HepG2 (cell line): ENCODE results near the gene MYO19. TPM values are rescaled to one million over a fixed set of nuclear protein-coding genes. Genes with fewer than 3 reads are reported as not detected.

ENCODE experiments used
- ATAC-seq: fragments of 200-7000 bp; cut with Tn5 transposase; 3 replicates; pipeline ENCODE4 v1.9.1; 2020; ENCODE audit warnings: mild to moderate bottlenecking, moderate library complexity
- BruUV-seq: library from RNA; stranded (reverse); fragments of 400-500 nt; replicated peaks from 2 replicates; lab custom pipeline; 2021; lab: Mats Ljungman, UMichigan
- CTCF ChIA-PET: fragments of 300-600 bp; formaldehyde crosslinking; extraction: SDS; loops from one replicate; lab custom pipeline; 2021; ENCODE audit warnings: low total read pairs, inconsistent platforms, low intra/inter-chr PET ratio; lab: Yijun Ruan, JAX
- POLR2A ChIA-PET: fragments of 350-600 bp; sonication (Branson Sonifier 250); formaldehyde crosslinking; loops from one replicate; lab custom pipeline; 2020; ENCODE audit warnings: antibody characterized with exemption, inconsistent platforms; lab: Yijun Ruan, JAX
- DNase-seq: peaks from one replicate; pipeline ENCODE4 v3.0.0-alpha.2; 2015; ENCODE audit warnings: low spot score
- FAIRE-seq: peaks from 3 replicates; lab custom pipeline; 2011; peaks lifted over from hg19 to GRCh38; lab: Jason Lieb, UNC
- H2AFZ ChIP-seq: one replicate; pipeline ENCODE4 v1.6.1; 2011; ENCODE audit warnings: low read length, inconsistent platforms
- H3K27ac ChIP-seq: fragments of 300-600 bp; 3 replicates; pipeline ENCODE4 v1.8.0; 2011; ENCODE audit warnings: mixed run types, mild to moderate bottlenecking, mixed read lengths, low read length, inconsistent platforms; ENCODE audit not compliant: insufficient read depth; ENCODE audit errors: extremely low read length
- H3K27me3 ChIP-seq, 2 experiments: fragments of 200-600 bp in 1 of 2; 2 replicates in 1 of 2; 3 replicates in 1 of 2; pipeline versions ENCODE4 v1.6.0 to v1.8.0; 2011; ENCODE audit warnings: low read length in 2 of 2, mild to moderate bottlenecking in 2 of 2, moderate library complexity in 2 of 2, inconsistent platforms in 1 of 2; ENCODE audit not compliant: insufficient read depth in 2 of 2, control insufficient read depth in 1 of 2
- H3K36me3 ChIP-seq, 2 experiments: fragments of 200-600 bp in 1 of 2; replicated peaks in 1 of 2; 2 replicates in 1 of 2; 3 replicates in 1 of 2; pipeline versions ENCODE4 v1.5.1 to v1.8.0; 2011; ENCODE audit warnings: low read length in 2 of 2, inconsistent platforms in 1 of 2; ENCODE audit not compliant: insufficient read depth in 2 of 2, control insufficient read depth in 1 of 2
- H3K4me1 ChIP-seq: 2 replicates; pipeline ENCODE4 v1.5.1; 2012; ENCODE audit warnings: low read length, inconsistent platforms; ENCODE audit not compliant: insufficient read depth
- H3K4me2 ChIP-seq: 2 replicates; pipeline ENCODE4 v1.6.0; 2011; ENCODE audit warnings: low read depth, low read length, inconsistent platforms
- H3K4me3 ChIP-seq, 3 experiments: fragments of 200-600 bp in 1 of 3; sonication (generic), shearing (Covaris generic) in 1 of 3; replicated peaks in 1 of 3; 2 replicates each; pipeline ENCODE4 v1.5.1; 2011 to 2016; ENCODE audit warnings: low read length in 3 of 3, inconsistent platforms in 2 of 3, low read depth in 2 of 3, mild to moderate bottlenecking in 2 of 3, control low read depth in 1 of 3, mixed read lengths in 1 of 3; ENCODE audit not compliant: insufficient read depth in 1 of 3
- H3K79me2 ChIP-seq: one replicate; pipeline ENCODE4 v1.6.1; 2011; ENCODE audit warnings: low read length, inconsistent platforms; ENCODE audit not compliant: insufficient read depth
- H3K9ac ChIP-seq: 2 replicates; pipeline ENCODE4 v1.6.0; 2011; ENCODE audit warnings: mild to moderate bottlenecking, low read depth, low read length, inconsistent platforms; ENCODE audit not compliant: insufficient read depth
- H3K9me3 ChIP-seq: 2 replicates; pipeline ENCODE4 v1.5.1; 2012; ENCODE audit warnings: mild to moderate bottlenecking, low read length
- H4K20me1 ChIP-seq: 2 replicates; pipeline ENCODE4 v1.6.0; 2011; ENCODE audit warnings: inconsistent platforms, mild to moderate bottlenecking, low read length, moderate library complexity; ENCODE audit not compliant: insufficient read depth
- AGO1 ChIP-seq: fragments of 200-400 bp; formaldehyde crosslinking; IDR thresholded peaks from 2 replicates; pipeline ENCODE4 v1.6.1; 2017; ENCODE audit warnings: mild to moderate bottlenecking, low read depth, low read length, moderate library complexity; ENCODE audit not compliant: poor library complexity, severe bottlenecking
- GABPA ChIP-seq, 2 experiments: IDR thresholded peaks; 2 replicates each; pipeline ENCODE4 v1.6.1; 2011 to 2016; ENCODE audit warnings: low read depth in 2 of 2, low read length in 1 of 2, missing biosample characterization in 1 of 2, missing genetic modification characterization in 1 of 2
- GATAD1 ChIP-seq: IDR thresholded peaks from 2 replicates; pipeline ENCODE4 v1.6.1; 2016; ENCODE audit warnings: missing genetic modification reagents, missing compliant biosample characterization
- MEF2D ChIP-seq: sonication (generic); formaldehyde crosslinking; IDR thresholded peaks from 2 replicates; pipeline ENCODE4 v1.5.1; 2020; ENCODE audit warnings: mild to moderate bottlenecking, missing genetic modification reagents
- NBN ChIP-seq: fragments of 450-650 bp; conservative IDR thresholded peaks from 2 replicates; pipeline ENCODE4 v1.6.1; 2017
- NFIB ChIP-seq: sonication (generic); formaldehyde crosslinking; IDR thresholded peaks from 2 replicates; pipeline ENCODE4 v1.9.0; 2021; ENCODE audit warnings: missing genetic modification reagents, mild to moderate bottlenecking, borderline replicate concordance
- POLR2AphosphoS5 ChIP-seq: IDR thresholded peaks from 2 replicates; pipeline ENCODE4 v1.6.1; 2012; ENCODE audit warnings: low read depth, low read length
- PTBP1 ChIP-seq: fragments of 200-400 bp; formaldehyde crosslinking; IDR thresholded peaks from 2 replicates; pipeline ENCODE4 v1.6.1; 2018; ENCODE audit warnings: low read length, low read depth; ENCODE audit not compliant: poor library complexity, severe bottlenecking
- SIX4 ChIP-seq: sonication (generic); formaldehyde crosslinking; IDR thresholded peaks from 2 replicates; pipeline ENCODE4 v1.4.0; 2020; ENCODE audit warnings: missing genetic modification reagents
- ZFYVE20 ChIP-seq: sonication (generic); formaldehyde crosslinking; IDR thresholded peaks from 2 replicates; pipeline ENCODE4 v1.8.0; 2023; ENCODE audit warnings: low read depth, mild to moderate bottlenecking, moderate library complexity, missing genetic modification reagents, borderline replicate concordance
- ZNF549 ChIP-seq: sonication (generic); formaldehyde crosslinking; IDR thresholded peaks from 2 replicates; pipeline ENCODE4 v1.5.0; 2020; ENCODE audit warnings: missing genetic modification reagents
- ZNF558 ChIP-seq: sonication (generic); formaldehyde crosslinking; IDR thresholded peaks from 2 replicates; pipeline ENCODE4 v1.9.0; 2022; ENCODE audit warnings: mild to moderate bottlenecking, missing genetic modification reagents, borderline replicate concordance
- WGBS: methylation state at CpG from one replicate; pipeline ENCODE4 v1.1.6; 2017; ENCODE audit warnings: low lambda C conversion rate; 5-methylcytosine and 5-hydroxymethylcytosine counted together
- in situ Hi-C: cut with HindIII; loops from 2 replicates; pipeline ENCODE4 v1.10.0; 2017; ENCODE audit warnings: low pct_unique_long_range_greater_than_20kb; ENCODE audit not compliant: extremely low pct_ligation_motif_present
- intact Hi-C: fragments of 100-400 bp; cut with micrococcal nuclease; formaldehyde crosslinking; loops from one replicate; pipeline ENCODE4 v1.10.0; 2022; ENCODE audit not compliant: unreplicated experiment
- polyA plus RNA-seq, 8 experiments: library from polyadenylated mRNA; depleted of rRNA in 3 of 8; stranded (reverse) in 7 of 8; unstranded in 1 of 8; fragments of >200 nt; fragmentation: Illumina TruSeq in 4 of 8; extraction: Trizol in 4 of 8; gene quantifications; 2 replicates each; pipeline versions ENCODE4 v1.2.1 to v1.2.3, GENCODE V29; 2011 to 2016; ENCODE audit warnings: low read depth in 4 of 8, missing spikeins in 1 of 8, mixed read lengths in 1 of 8; ENCODE audit not compliant: insufficient read depth in 1 of 8
- total RNA-seq, 5 experiments: library from RNA; depleted of rRNA; stranded (reverse); fragments of >200 nt; fragmentation: Illumina TruSeq; extraction: Trizol; gene quantifications; 2 replicates each; pipeline ENCODE4 v1.2.3, GENCODE V29; 2016; ENCODE audit warnings: low read depth in 1 of 5
- TF ChIP-seq, protein P1 (sequence below): sonication (generic); formaldehyde crosslinking; IDR thresholded peaks from 2 replicates; pipeline ENCODE4 v1.4.0; 2020; ENCODE audit warnings: missing genetic modification reagents
- TF ChIP-seq, protein P2 (sequence below): sonication (generic); formaldehyde crosslinking; IDR thresholded peaks from 2 replicates; pipeline ENCODE4 v1.4.0; 2020; ENCODE audit warnings: missing genetic modification reagents
- TF ChIP-seq, protein P3 (sequence below): sonication (generic); formaldehyde crosslinking; IDR thresholded peaks from 2 replicates; pipeline ENCODE4 v1.4.0; 2020; ENCODE audit warnings: mild to moderate bottlenecking, missing genetic modification reagents

MYO19 gene
- total and polyA plus RNA-seq, 2 of the 13 experiments (the other 11 are each of a cell fraction or from before 2014, with no cell fraction given): 75.7 to 82.3 TPM

DNA sequence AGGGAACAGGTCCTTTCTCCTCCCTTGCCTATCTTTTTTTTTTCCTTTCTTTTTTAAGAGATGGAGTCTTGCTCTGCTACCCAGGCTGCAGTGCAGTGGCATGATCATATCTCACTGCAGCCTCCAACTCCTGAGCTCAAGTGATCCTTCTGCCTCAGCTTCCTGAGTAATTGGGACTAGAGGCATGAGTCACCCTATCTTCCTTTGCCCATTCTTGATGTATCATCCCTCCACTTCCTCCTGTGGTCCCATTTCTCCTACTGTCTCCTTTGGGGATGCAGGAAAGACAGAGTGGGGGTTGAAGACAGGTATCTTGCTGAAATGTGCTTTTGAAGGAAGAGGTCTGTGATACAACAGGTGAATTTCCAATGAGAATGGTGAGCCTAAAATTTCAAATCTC is 5.5 kb downstream of the MYO19 start (continued):
- TF ChIP-seq, protein P1, sequence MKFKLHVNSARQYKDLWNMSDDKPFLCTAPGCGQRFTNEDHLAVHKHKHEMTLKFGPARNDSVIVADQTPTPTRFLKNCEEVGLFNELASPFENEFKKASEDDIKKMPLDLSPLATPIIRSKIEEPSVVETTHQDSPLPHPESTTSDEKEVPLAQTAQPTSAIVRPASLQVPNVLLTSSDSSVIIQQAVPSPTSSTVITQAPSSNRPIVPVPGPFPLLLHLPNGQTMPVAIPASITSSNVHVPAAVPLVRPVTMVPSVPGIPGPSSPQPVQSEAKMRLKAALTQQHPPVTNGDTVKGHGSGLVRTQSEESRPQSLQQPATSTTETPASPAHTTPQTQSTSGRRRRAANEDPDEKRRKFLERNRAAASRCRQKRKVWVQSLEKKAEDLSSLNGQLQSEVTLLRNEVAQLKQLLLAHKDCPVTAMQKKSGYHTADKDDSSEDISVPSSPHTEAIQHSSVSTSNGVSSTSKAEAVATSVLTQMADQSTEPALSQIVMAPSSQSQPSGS (CRISPR knock-in tag): no peak
- TF ChIP-seq GATAD1 (CRISPR knock-in tag): no peak
- TF ChIP-seq POLR2AphosphoS5: no peak
- no peak for TF ChIP-seq PTBP1
- no peak for TF ChIP-seq NFIB (CRISPR knock-in tag)
- TF ChIP-seq ZNF558: no peak
- TF ChIP-seq, protein P2, sequence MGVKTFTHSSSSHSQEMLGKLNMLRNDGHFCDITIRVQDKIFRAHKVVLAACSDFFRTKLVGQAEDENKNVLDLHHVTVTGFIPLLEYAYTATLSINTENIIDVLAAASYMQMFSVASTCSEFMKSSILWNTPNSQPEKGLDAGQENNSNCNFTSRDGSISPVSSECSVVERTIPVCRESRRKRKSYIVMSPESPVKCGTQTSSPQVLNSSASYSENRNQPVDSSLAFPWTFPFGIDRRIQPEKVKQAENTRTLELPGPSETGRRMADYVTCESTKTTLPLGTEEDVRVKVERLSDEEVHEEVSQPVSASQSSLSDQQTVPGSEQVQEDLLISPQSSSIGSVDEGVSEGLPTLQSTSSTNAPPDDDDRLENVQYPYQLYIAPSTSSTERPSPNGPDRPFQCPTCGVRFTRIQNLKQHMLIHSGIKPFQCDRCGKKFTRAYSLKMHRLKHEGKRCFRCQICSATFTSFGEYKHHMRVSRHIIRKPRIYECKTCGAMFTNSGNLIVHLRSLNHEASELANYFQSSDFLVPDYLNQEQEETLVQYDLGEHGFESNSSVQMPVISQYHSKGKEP (CRISPR knock-in tag): no peak

DNA sequence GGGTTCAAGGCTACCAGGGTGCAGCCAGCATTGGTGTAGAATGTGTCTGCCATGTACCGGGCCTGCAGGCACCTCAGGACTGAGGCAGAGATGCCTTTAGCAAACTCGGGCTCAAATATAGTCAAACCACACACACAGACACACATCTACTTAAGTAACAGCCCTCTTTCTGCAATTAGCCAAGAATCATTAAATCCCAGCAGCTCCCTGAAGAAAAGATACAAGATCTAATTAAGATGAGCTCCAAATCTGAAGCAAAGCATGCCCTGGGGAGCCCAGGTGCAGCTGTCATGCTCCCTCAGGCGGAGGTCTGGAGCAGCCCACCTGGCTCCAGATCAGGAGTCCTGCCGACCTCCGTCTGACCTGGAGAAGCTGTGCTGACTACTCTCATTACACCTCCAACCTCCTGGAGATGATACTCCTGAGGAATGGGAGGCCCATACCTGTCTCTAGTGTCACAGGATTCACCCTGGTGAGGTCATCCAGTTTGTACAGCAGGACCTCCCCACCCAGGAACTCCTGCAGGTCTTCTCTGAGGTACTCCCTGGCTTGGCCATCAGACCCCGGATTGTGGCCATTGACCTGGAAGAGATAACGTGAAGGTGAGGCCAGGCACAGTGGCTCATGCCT is 6.9 kb downstream of the MYO19 start:
- Histone ChIP-seq H3K9me3 (no peaks in the 10 kb centered on the region), H3K9ac (no peak overlapping the region), H3K27me3 (no peaks in the 10 kb centered on the region), H2AFZ (no peak overlapping the region), H3K36me3 (peaks cover 30 to 71% of the 10 kb centered on the region in 2 experiments), H3K4me2 (no peak overlapping the region), H3K4me1 (peaks cover 7% of the 10 kb centered on the region), H3K4me3 (no peak overlapping the region), H4K20me1 (no peaks in the 10 kb centered on the region), H3K79me2 (no peaks in the 10 kb centered on the region), H3K27ac (no peak overlapping the region)
- FAIRE-seq (no peak), ATAC-seq (no peak), DNase-seq (no peak)
- intact Hi-C loops (no loop called here), in situ Hi-C loops (no loop called here)
- ChIA-PET CTCF (no interaction called here), POLR2A (no interaction called here)
- BruUV-seq: no TSS peak
- 100% methylated on average over 2 of the region's 7 CpGs for WGBS
- TF ChIP-seq AGO1: no peak
- no peak for TF ChIP-seq GABPA (IDR thresholded peaks at IDR 0.05; ENCODE audit: low read depth, low read length)
- TF ChIP-seq GABPA (CRISPR knock-in tag; IDR thresholded peaks at IDR 0.05; ENCODE audit: low read depth): no peak
- TF ChIP-seq, protein P3, sequence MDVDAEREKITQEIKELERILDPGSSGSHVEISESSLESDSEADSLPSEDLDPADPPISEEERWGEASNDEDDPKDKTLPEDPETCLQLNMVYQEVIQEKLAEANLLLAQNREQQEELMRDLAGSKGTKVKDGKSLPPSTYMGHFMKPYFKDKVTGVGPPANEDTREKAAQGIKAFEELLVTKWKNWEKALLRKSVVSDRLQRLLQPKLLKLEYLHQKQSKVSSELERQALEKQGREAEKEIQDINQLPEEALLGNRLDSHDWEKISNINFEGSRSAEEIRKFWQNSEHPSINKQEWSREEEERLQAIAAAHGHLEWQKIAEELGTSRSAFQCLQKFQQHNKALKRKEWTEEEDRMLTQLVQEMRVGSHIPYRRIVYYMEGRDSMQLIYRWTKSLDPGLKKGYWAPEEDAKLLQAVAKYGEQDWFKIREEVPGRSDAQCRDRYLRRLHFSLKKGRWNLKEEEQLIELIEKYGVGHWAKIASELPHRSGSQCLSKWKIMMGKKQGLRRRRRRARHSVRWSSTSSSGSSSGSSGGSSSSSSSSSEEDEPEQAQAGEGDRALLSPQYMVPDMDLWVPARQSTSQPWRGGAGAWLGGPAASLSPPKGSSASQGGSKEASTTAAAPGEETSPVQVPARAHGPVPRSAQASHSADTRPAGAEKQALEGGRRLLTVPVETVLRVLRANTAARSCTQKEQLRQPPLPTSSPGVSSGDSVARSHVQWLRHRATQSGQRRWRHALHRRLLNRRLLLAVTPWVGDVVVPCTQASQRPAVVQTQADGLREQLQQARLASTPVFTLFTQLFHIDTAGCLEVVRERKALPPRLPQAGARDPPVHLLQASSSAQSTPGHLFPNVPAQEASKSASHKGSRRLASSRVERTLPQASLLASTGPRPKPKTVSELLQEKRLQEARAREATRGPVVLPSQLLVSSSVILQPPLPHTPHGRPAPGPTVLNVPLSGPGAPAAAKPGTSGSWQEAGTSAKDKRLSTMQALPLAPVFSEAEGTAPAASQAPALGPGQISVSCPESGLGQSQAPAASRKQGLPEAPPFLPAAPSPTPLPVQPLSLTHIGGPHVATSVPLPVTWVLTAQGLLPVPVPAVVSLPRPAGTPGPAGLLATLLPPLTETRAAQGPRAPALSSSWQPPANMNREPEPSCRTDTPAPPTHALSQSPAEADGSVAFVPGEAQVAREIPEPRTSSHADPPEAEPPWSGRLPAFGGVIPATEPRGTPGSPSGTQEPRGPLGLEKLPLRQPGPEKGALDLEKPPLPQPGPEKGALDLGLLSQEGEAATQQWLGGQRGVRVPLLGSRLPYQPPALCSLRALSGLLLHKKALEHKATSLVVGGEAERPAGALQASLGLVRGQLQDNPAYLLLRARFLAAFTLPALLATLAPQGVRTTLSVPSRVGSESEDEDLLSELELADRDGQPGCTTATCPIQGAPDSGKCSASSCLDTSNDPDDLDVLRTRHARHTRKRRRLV (CRISPR knock-in tag): no peak
- TF ChIP-seq NBN: no peak
- no peak for TF ChIP-seq ZFYVE20 (CRISPR knock-in tag)
- no peak for TF ChIP-seq SIX4
- TF ChIP-seq ZNF549 (CRISPR knock-in tag): no peak
- no peak for TF ChIP-seq MEF2D (CRISPR knock-in tag)
